Uterine smooth muscle cell (primary cell): ENCODE measurements around the gene PRODH2. TPM values are rescaled to one million over a fixed set of nuclear protein-coding genes. Genes with fewer than 3 reads are reported as not detected.

ENCODE experiments used
- total RNA-seq: library from RNA; depleted of rRNA; stranded (reverse); fragments of >200 nt; gene quantifications from 2 replicates; pipeline ENCODE4 v1.2.3, GENCODE V29; 2014

The PRODH2 gene, protein sequence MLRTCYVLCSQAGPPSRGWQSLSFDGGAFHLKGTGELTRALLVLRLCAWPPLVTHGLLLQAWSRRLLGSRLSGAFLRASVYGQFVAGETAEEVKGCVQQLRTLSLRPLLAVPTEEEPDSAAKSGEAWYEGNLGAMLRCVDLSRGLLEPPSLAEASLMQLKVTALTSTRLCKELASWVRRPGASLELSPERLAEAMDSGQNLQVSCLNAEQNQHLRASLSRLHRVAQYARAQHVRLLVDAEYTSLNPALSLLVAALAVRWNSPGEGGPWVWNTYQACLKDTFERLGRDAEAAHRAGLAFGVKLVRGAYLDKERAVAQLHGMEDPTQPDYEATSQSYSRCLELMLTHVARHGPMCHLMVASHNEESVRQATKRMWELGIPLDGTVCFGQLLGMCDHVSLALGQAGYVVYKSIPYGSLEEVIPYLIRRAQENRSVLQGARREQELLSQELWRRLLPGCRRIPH
- not detected in 2 replicates for total RNA-seq

GRCh38 chr19:35812220-35813042 is at the start of gene PRODH2:
Gene PRODH2, minus strand, starts transcription at chr19:35812845. Its CDS starts 40 bp downstream, at chr19:35812805.

DNA sequence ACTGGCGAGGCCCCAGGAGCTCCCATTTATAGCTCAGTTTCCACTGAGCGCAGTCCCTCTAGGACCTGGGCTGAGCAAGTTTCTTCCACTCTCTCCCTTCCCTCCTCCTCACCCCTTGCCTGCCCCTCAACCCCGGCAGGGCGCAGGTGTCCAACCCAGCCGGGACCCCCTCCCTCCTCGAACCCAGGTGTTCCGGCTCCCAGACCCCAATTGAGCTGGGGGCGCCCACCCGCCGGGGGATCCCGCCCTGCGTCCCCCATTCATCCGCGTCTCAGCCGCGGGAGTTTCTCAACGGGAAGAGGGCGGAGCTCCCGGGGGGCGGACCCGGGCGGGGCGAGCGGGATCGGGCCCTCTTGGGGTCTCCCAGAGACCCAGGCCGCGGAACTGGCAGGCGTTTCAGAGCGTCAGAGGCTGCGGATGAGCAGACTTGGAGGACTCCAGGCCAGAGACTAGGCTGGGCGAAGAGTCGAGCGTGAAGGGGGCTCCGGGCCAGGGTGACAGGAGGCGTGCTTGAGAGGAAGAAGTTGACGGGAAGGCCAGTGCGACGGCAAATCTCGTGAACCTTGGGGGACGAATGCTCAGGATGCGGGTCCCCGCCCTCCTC is 44.0 kb upstream of the PRODH2 start, which contains the start of gene KIRREL2:
Gene KIRREL2 (plus strand): TSS at position 366 of the 604 bp plus-strand sequence. CDS start 209 bp downstream, at position 575.

DNA sequence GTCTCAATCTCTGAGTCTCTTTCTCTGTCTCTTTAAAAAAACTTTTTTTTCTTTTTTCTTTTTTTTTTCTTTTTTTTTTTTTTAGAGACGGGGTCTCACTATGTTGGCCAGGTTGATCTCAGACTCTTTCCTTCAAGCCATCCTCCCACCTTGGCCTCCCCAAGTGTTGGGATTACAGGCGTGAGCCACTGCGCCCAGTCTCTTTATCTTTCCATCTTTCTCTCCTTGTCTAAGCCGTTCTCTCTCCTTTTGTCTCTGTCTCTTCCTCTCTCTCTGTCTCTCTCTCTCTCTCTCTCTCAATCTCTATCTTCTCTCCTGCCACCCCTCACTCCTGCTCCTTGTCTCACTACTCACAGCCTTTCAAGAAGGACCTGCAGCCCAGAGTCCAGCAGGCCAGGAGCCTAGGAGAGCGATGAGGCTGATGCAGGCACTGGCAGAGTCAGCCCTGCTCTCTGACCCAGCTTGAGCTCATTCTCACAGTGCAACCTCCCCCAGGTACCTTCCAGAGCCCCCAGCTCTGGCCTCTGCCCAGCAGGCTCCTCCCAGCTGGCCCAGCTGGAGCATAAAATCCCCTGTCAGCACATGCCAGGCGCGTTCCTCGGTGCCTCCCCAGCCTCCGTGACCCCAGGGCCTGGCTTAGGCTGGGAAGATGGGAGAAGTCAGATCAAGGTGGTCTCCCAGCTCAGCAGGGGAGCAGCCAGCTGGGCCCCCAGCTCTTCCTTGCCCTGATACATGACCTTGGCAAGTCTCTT is 39.6 kb upstream of the PRODH2 start, which contains the start of gene NPHS1:
Gene NPHS1 (minus strand): TSS at position 476 of the 752 bp plus-strand sequence. CDS start 667 bp downstream, outside the sequence.

GRCh38 chr19:35775298-35776101 is 37.1 kb downstream of the PRODH2 start, which contains the start of gene ARHGAP33:
Gene ARHGAP33, plus strand, starts transcription at chr19:35775564. Its CDS starts 95 bp downstream, at chr19:35775659.

DNA sequence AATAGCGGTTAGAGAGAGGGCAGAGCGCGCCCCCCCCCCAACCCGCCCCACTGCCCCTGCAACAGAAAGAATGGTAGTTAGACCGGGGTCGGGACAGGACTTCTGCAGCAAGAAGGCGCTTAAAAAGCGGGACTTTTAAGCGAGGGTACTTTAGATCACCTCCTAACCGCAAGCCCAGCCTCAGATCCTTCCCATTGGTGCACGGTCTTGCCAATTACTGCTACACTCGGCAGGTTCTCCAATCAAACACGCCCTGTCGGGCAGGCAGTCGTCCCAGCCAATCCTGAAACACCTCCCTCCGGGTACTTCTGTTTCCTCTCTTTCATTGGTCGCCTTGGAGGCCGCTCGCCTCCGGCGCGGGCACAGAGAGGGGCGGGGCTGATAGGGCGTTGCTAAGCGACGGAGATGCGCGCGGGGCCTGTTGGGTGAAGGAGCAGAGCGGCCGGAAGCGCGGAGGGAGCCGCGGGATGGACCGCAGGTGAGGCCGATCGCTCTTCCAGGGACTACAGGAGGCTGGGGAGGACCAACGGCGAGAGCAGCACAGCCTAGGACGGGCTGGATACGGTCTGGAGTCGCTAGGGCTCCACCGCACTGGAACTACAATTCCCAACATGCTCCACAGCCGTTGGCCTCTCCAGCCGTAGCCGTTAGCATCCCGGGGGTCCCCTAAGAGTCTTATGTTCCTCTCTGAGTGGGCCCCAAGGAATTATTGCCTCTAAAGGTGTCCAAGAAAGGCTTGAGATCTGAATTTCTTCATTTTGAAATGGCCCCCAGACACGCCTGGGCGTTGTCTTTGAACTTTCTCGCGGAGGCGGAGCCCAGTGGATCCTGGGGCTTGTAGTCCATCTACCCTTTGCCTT is 54.7 kb downstream of the PRODH2 start, which contains the start of gene PROSER3:
Gene PROSER3 (plus strand): TSS at position 428 of the 860 bp plus-strand sequence. CDS start 40 bp downstream, at position 468.

GRCh38 chr19:35756377-35757230 is 56.0 kb downstream of the PRODH2 start, which contains the start of gene HSPB6:
Gene HSPB6, minus strand, starts transcription at chr19:35757029. Its CDS starts 21 bp downstream, at chr19:35757008.

Other genes starting within 250 kb of the PRODH2 start
- gene ATP4A, start 249.2 kb downstream of the PRODH2 start, total RNA-seq = not detected in 2 replicates
- not detected in 2 replicates for gene PMIS2, start 226.7 kb downstream of the PRODH2 start, total RNA-seq
- 9.4 and 16.6 TPM in 2 replicates for gene HAUS5, start 200.1 kb downstream of the PRODH2 start, total RNA-seq
- gene RBM42, start 183.8 kb downstream of the PRODH2 start, total RNA-seq = 41.0 and 49.0 TPM in 2 replicates
- 0.11 and 0.50 TPM in 2 replicates for gene ETV2, start 171.1 kb downstream of the PRODH2 start, total RNA-seq
- 324 and 362 TPM in 2 replicates for gene COX6B1, start 164.5 kb downstream of the PRODH2 start, total RNA-seq
- not detected in 2 replicates for gene UPK1A, start 146.3 kb downstream of the PRODH2 start, total RNA-seq
- gene ZBTB32, start 108.3 kb downstream of the PRODH2 start, total RNA-seq = not detected in 2 replicates
- gene KMT2B, start 94.8 kb downstream of the PRODH2 start, total RNA-seq = 7.5 TPM in 2 replicates
- 0.62 and 0.66 TPM in 2 replicates for gene IGFLR1, start 70.4 kb downstream of the PRODH2 start, total RNA-seq
- gene U2AF1L4, start 67.4 kb downstream of the PRODH2 start, total RNA-seq = 6.1 and 8.9 TPM in 2 replicates
- gene PSENEN, start 67.2 kb downstream of the PRODH2 start, total RNA-seq = 8.6 and 12.1 TPM in 2 replicates
- 12.2 and 16.5 TPM in 2 replicates for gene LIN37, start 64.3 kb downstream of the PRODH2 start, total RNA-seq
- gene HSPB6, start 55.8 kb downstream of the PRODH2 start, total RNA-seq = 49.6 and 161 TPM in 2 replicates
- 6.1 and 7.9 TPM in 2 replicates for gene PROSER3, start 54.7 kb downstream of the PRODH2 start, total RNA-seq
- gene ARHGAP33, start 37.3 kb downstream of the PRODH2 start, total RNA-seq = 6.2 and 11.7 TPM in 2 replicates
- gene NPHS1, start 39.7 kb upstream of the PRODH2 start, total RNA-seq = under 0.01 TPM in 1 of 2 replicates, not detected in the other
- gene KIRREL2, start 44.1 kb upstream of the PRODH2 start, total RNA-seq = not detected in 2 replicates
- gene APLP1, start 55.7 kb upstream of the PRODH2 start, total RNA-seq = 3.5 and 6.7 TPM in 2 replicates
- 5.6 and 9.9 TPM in 2 replicates for gene NFKBID, start 87.7 kb upstream of the PRODH2 start, total RNA-seq
- gene HCST, start 89.7 kb upstream of the PRODH2 start, total RNA-seq = 0.22 and 1.5 TPM in 2 replicates
- gene TYROBP, start 95.5 kb upstream of the PRODH2 start, total RNA-seq = not detected in 2 replicates
- gene LRFN3, start 123.5 kb upstream of the PRODH2 start, total RNA-seq = 1.7 and 2.4 TPM in 2 replicates
- gene SDHAF1, start 182.3 kb upstream of the PRODH2 start, total RNA-seq = 9.6 and 11.1 TPM in 2 replicates
- 0.25 TPM in 1 of 2 replicates, not detected in the other for gene SYNE4, start 196.0 kb upstream of the PRODH2 start, total RNA-seq
- gene ALKBH6, start 201.4 kb upstream of the PRODH2 start, total RNA-seq = 15.9 and 20.0 TPM in 2 replicates
- 5.4 and 12.6 TPM in 2 replicates for gene CLIP3, start 220.0 kb upstream of the PRODH2 start, total RNA-seq
- 2.4 and 3.9 TPM in 2 replicates for gene THAP8, start 241.4 kb upstream of the PRODH2 start, total RNA-seq
- gene WDR62, start 242.1 kb upstream of the PRODH2 start, total RNA-seq = 6.1 and 16.3 TPM in 2 replicates